ENCODE measurements around the gene INPP5F. TPM values are rescaled to one million over a fixed set of nuclear protein-coding genes. Genes with fewer than 3 reads are reported as not detected.

The INPP5F gene
- total RNA-seq, 1 donor from 2014 or later, result 4.5 TPM

DNA sequence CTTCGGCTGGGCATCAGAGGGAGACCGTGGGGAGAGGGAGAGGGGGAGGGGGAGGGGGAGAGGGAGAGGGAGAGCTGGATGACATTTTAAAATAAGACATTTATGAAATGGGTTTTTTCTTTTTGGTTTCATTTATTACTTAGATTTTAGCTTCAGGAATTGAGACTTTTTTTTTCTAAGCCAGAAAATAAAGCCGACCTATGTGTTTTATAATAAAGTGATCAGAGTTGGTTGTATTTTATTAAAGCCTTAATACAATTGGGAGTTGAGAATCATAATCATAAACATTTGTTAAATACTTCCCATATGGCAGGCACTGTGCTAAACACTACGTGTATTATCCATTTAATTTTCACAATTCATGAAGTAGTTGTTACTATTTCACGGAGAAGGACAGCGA lies 70.2 kb downstream of the INPP5F start:
- intact Hi-C loops (cut with DNase I), result no loop called here
- ATAC-seq (ENCODE audit: poor library complexity) (no peak), DNase-seq (no peak)

DNA sequence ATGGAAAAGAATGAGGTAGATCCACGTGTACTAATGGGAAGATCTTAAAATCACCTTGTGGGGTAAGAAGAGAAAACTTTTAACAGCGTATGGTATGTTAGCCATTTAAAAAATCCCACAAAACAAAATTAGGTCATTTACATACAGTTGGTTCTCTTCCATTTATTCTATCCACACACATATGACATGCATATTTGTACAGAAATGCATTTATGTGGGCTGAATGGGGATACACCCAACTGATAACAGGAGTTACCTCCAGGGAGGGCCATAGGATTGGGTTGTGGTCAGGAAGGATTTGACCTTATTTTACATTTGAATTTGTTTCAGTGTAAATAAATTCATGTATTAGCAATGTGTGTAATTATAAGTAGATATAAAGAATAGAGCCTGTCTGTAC lies 75.3 kb downstream of the INPP5F start:
- DNase-seq, result no peak
- intact Hi-C loops (cut with DNase I), result no loop called here
- no peak for ATAC-seq (ENCODE audit: poor library complexity)

DNA sequence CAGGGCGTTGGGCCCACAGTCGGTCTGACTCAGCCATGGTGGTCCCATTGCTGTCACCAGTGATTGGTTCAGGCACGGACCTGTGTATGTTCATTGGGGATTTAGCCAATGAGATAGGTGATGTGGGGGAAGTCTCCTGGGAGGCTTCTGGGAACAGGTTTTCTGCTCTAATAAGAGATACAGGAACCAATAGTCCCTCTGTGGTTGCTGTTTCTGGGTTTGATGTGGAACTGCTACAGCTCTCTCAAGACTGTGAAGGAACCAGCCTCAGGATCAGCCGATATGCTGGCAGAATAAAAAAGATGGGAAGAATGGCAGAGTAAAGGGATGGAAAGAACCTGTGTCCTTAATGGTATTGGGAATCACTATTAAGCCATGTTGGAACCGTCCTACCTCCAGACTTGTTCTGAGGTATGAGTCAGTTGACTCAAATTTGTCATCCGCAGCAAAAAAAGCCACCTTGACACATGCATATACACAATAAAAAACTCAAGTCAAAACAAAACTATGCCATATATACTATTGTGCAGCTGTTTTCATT lies 76.2 kb downstream of the INPP5F start:
- no peak for DNase-seq
- ATAC-seq (ENCODE audit: poor library complexity), result no peak
- intact Hi-C loops (cut with DNase I), result no loop called here

DNA sequence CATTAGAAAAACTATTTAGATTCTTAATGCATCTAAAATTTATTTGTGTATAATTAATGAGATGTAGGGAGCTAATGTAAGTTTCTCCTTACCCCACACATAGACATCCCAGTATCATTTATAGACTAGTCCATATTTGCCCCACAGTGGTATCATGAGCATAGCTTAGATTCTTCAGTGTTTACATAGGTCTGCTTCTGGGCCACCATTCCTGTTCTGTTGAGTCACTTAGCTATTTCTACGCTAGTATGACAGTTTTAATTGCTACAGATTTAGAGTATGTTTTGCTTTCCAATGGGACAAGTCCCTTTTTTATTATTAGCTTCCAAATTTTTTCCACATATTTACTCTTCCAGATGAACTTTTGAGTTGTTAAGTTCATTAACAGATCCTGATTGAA lies 77.4 kb downstream of the INPP5F start:
- intact Hi-C loops (cut with DNase I), result no loop called here
- ATAC-seq (ENCODE audit: poor library complexity), result no peak
- DNase-seq, result no peak

DNA sequence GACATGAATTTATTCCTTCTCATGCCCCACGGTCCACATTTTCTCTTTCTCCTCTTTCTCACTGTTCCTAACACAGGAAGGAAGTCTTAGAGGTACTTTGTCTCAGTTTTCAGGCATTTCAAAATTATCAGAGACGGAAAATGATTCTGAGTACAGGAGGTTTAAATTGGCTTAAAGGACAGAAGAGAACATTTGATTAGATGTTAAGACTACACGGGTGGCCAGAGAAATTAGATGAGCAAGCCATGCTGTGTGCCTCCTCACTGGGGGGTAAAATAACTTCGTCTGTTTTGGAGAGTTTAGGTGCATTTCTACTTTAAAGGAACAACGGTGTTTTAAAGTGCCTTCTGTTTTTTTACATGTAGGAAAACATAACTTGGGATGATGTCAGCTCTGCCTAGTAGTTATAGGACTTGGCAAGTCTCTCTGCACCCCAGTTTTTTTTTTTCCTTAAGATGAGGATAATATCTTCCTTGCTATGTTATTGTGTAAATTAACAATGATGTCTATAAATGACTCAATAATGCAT lies 79.9 kb downstream of the INPP5F start:
- ATAC-seq (ENCODE audit: poor library complexity) (no peak), DNase-seq (no peak)
- intact Hi-C loops (cut with DNase I), result no loop called here

DNA sequence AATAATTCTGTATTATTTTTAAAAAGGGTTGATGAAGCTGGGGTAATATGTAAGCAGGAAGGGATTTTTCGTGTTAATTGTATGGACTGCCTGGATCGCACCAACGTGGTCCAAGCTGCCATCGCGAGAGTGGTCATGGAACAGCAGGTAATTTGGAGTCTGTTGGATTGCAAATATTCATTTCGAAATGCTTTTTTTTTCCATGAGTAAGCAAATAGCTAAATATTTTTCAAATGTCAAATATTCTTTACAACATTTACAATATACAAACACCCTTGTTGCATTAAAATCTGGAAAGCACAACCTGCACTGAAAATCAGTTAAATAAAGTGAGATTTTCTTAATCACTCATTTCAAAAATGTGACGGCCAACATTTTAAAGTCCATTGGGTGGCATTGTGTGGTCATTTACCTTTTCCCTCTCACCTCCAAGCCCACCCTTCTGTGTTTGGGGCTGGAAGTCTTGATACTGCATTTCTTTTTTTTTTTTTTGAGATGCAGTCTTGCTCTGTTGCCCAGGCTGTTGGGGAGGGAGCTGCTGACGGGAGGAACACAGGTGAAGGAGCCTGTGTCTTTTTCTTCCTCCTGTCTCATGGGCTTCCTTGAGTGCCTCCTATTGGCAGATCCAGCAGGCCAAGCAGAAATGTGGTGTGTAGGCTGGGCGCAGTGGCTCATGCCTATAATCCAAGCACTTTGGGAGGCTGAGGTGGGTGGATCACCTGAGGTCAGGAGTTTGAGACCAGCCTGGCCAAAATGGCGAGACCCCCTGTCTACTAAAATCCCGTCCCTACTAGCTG lies 80.7 kb downstream of the INPP5F start:
- DNase-seq (no peak), ATAC-seq (ENCODE audit: poor library complexity) (no peak)
- intact Hi-C loops (cut with DNase I), result no loop called here

DNA sequence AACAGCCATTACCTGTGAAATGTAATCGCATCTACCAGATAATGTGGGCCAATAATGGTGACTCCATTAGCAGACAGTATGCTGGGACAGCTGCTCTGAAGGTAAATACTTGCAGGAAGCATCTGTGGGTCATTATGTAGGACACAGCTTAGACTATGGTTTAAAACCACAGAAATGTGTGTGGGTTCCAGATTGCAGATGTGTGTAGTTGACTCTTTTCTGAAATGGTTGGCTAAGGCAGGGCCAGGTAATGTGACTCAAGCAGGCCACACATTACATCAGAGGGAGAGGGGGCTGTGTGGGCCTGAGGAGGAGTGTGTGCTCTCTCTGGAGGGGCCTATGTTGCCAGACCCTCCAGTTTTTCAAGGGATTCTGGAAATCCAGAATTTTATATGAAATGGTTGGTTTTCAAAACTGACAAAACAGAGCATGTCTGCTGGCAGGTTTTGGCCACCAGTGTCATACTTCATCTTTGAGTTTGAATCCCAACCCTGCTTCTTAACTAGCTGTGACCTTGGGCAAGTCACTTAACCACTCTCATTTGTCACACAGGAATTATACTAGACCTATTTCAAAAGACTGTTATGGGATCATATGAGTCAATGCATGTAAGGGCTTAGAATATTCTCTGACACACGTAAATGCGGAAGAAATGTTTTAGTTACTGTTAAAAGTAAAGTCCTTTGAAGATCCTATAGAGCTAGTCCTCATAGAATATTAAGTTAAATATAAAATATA lies 82.3 kb downstream of the INPP5F start:
- intact Hi-C loops (cut with DNase I), result no loop called here
- DNase-seq (no peak), ATAC-seq (ENCODE audit: poor library complexity) (no peak)

DNA sequence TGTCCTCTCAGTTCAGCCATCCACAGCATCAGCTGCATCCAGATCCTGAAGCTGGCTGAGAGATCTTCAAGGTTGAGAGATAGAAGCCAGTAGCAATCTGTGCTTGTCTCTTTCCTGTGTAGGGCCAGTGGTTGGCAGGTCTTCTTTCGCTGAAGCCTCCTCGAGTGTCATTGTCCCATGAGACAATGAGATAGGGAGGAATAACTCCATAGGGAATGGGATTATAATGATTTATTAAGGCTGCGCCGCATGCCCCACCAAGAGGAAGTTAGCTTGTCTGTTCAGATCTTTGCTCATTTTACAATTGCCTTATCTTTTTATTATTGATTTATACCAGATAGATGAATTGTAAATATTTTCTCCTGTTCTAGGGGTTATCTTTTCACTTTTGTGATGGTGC lies 85.3 kb downstream of the INPP5F start:
- no peak for ATAC-seq (ENCODE audit: poor library complexity)
- DNase-seq, result no peak
- intact Hi-C loops (cut with DNase I), result no loop called here

DNA sequence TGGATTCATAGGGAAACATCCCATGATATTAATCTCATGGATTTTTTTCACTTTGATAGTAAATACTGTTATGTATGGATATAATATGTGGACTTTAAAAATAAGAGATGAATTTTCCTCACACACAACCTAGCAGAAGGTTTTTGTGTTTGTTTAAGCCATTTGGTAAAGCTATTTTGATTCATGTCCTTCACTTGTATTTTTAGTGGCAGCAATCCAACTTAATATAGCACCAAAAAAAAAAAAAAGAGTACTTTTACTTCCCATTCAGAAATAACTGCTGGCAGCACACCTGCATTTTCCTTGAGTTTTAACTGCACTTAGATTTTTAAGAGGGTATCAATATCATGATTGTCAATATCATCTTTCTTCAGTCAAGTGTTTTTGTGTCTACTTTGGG lies 86.8 kb downstream of the INPP5F start:
- intact Hi-C loops (cut with DNase I), result no loop called here
- no peak for ATAC-seq (ENCODE audit: poor library complexity)
- no peak for DNase-seq

DNA sequence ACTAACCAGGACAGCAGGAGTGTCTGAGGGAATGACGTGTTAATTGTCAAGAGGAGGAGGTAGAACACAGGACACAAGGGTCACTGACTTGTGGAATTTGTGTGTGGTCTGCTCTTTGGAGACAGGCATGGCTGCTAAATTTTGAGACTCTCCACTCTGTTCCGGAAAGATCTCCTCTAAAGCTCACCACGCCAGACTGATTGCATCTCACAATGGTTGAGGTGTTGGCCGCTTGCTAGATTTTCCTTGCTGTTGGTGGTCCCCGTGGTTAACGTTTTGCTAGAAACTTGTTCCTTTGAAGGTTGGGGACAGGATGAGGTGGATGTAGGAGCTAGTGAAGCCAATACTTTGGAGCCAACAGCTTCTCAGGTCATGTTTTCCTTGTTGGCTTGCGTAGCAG lies 89.8 kb downstream of the INPP5F start:
- ATAC-seq (ENCODE audit: poor library complexity) (no peak), DNase-seq (no peak)
- intact Hi-C loops (cut with DNase I), result no loop called here

DNA sequence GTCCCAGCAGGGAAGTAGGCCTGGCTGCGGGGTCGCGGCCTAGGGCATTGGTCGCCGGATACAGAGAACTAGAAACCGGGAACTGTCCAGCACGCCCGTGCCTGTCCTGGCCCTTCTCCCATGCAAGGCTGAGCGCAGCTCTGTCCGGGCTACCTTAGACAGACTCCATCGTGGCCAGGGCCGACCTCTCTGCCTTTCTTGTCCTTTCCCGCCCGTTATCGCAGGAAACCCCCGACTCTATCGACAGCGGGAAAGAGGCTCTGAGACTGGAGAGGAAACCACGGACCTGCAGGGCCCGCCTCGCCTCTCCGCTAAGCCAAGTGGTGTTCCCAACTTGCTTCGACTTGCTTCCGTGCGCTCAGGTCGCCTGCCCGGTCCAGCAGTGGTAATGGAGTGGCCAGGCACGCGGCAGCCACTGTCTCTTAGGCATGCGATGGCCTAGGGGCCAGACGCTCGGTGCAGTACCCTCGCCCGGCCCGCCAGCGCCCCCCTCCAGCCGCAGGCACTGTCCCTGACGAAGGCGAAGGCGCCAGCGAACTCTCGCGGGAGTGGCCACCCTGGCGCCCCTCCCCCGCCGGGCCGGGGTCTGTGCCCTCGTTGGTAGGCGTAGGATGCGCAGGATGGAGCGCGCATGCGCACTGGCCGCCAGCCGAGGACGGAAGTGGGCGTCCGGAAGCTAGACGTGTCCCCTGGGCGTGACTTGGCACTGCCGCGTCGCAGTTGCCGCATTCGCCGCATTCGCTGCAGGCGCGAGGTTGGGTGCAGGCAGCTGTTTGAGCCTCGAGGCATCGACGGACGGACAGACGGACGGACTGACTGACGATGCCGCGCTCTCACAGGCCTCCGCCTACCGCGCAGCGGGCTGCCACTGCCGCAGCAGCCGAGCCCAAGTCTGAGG lies 92.4 kb downstream of the INPP5F start:
- ATAC-seq (ENCODE audit: poor library complexity), result peak; percentile 60
- intact Hi-C loops (cut with DNase I), result no loop called here
- peak; percentile 76 for DNase-seq

DNA sequence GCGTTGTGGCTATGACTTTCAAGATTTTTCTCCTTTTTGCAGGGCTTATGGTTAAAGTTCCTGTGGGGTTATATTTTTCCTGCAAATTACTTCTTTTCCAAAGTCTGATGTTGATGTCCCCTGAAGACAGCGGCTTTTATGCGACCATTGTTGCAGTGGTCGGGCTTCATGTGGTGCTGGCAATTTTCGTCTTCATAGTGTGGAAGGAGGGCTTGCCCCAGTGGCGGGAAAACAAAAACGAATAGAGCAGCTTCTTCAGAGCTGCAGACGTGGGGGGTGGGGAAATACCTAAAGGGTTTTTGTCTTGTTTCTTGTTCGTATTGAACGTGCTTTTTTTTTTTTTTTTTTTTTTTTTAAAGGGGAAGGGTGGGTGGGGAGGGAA lies 93.0 kb downstream of the INPP5F start:
- intact Hi-C loops (cut with DNase I), result no loop called here
- ATAC-seq (ENCODE audit: poor library complexity) (no peak), DNase-seq (no peak)

DNA sequence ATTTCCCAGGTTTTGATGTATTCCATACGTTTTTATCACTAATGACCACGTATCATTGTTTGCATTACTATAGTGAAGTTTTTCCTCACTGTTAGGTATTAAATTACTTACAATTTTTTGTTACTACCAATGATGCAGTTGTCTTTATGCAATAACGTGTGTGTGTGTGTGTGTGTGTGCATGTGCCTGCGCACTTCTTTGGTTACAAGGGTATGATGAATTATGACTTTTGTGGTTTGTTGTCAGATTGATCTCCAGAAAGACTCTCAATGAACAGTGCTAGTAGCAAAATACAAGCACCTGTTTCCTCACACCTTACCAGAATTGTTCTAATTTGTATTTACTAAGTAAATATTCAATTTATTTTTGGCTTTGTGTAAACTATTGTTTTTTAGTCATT lies 95.3 kb downstream of the INPP5F start:
- intact Hi-C loops (cut with DNase I), result no loop called here

DNA sequence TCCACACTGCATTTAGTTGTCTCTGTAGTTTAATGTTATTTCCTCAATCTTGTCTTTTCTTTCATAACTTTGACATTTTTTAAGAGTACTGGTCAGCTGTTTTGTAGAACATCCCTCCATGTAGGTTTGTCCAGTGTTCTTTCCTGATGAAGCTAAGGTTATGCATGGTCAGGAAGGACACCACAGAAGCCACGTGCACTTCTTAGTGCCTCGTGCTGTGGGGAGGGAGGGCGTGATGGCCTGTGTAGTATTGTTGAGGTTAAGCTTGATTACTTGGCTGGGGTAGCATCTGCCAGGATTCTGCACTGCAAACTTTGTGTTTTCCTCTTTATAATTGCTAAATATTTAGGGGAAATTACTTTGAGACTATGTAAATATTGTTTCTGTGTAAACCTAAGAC lies 98.4 kb downstream of the INPP5F start:
- DNase-seq (no peak), ATAC-seq (ENCODE audit: poor library complexity) (no peak)
- intact Hi-C loops (cut with DNase I), result no loop called here

More for the DNA sequence above, 95.3 kb downstream of the INPP5F start:
- DNase-seq (no peak), ATAC-seq (ENCODE audit: poor library complexity) (no peak)

DNA sequence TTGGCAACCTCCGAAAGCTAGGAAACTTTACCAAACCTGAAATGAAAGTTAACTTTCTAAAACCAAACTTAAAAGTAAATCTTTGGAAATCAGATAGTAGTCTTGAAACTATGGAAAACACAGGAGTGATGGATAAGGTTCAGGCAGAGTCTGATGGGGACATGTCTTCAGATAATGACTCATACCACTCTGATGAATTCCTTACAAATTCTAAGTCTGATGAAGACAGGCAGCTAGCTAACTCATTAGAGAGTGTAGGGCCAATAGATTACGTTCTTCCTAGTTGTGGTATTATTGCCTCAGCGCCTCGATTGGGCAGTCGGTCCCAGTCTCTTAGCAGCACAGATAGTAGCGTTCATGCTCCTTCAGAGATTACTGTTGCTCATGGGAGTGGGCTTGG lies 100.9 kb downstream of the INPP5F start:
- no peak for DNase-seq
- ATAC-seq (ENCODE audit: poor library complexity), result no peak
- intact Hi-C loops (cut with DNase I), result no loop called here

DNA sequence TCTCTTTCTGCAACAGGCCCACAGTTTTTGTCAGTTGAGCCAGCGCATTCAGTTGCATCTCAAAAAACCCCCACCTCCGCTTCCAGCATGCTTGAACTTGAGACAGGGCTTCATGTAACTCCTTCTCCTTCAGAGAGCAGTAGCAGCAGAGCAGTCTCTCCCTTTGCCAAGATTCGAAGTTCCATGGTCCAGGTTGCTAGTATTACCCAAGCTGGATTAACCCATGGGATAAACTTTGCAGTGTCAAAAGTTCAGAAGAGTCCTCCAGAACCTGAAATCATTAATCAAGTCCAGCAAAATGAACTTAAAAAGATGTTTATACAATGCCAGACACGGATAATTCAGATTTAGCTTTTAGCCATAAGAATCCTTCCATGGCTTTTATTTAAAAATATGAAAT lies 101.6 kb downstream of the INPP5F start:
- ATAC-seq (ENCODE audit: poor library complexity) (no peak), DNase-seq (no peak)
- intact Hi-C loops (cut with DNase I), result no loop called here

DNA sequence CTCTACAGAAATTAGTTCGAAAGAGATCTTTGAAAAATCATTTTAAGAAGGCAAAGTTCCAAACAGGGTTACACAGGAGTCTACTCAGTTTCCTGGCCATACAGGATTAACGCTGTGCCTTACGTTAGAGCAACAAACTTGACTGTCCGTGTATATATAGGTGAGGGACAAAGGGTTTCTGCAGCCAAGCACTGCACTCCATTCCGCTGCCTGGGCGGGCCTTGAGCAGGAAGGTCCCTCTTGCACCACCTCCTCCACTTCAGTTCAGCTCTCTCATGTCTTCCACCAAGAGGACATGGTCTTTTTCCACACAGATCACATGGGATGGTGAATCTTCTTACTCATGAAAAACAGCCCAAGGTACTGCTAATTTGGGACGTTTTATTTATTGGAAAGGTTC lies 103.6 kb downstream of the INPP5F start:
- intact Hi-C loops (cut with DNase I), result no loop called here
- ATAC-seq (ENCODE audit: poor library complexity), result no peak
- no peak for DNase-seq

DNA sequence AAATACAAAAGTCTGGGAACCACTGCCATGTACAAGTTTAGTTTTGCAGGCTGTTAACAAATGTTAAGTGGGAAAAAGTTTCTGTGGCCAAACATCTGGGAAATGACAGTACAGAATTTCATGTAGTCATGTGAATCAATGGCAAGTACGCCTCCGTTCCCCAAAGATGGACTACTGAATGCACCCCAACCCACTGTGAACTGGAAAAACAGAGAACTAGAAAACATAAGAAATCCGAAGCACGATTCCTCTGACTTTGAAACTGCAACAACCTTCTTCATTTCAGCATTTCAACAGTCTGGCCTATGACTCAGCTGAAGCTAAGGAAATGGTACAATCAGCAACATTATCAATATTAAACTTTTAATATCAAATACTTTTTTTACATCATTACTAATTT lies 105.0 kb downstream of the INPP5F start:
- intact Hi-C loops (cut with DNase I), result no loop called here
- no peak for DNase-seq
- no peak for ATAC-seq (ENCODE audit: poor library complexity)

DNA sequence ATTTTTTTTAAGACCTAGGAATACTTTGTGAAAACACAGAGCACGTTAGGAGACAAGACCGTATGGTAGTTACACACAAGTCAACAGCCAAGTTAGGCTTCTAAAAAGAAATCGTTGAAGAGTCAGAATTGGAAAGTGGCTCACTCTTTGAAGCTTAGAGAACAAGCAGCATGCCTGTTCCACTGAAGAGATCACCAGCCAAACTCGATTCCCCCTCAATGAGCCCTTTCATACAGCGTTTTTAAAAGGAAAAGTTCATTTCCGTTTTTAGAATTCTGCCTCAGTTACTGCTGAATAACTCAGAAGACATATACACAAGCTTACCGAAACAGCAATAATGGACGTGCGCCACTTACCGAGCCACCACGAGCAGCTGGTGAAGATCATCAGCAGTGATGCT lies 105.8 kb downstream of the INPP5F start:
- intact Hi-C loops (cut with DNase I), result no loop called here
- ATAC-seq (ENCODE audit: poor library complexity), result no peak
- DNase-seq, result no peak

Data from Right ventricle myocardium superior (tissue), 1 donor.